Neuron (in vitro differentiated cells): Measurements from ENCODE around the gene CNGA3.
"Not testable (repeated sequence)": the region's sequence is repeated elsewhere in the genome, so short reads cannot be mapped to it uniquely, and the experiment has no call there.

Source experiments
- H2AFZ ChIP-seq: one replicate; pipeline ENCODE4 v1.6.1; 2013; ENCODE audit warnings: low read depth, mild to moderate bottlenecking, inconsistent platforms, low read length, moderate library complexity
- H3K27me3 ChIP-seq: one replicate; pipeline ENCODE4 v1.6.1; 2013; ENCODE audit warnings: low read length; ENCODE audit not compliant: insufficient read depth
- H3K36me3 ChIP-seq: one replicate; pipeline ENCODE4 v1.6.1; 2013; ENCODE audit warnings: low read length; ENCODE audit not compliant: insufficient read depth
- H3K4me1 ChIP-seq: one replicate; pipeline ENCODE4 v1.6.1; 2013; ENCODE audit warnings: low read length; ENCODE audit not compliant: insufficient read depth
- H3K4me3 ChIP-seq: 2 replicates; pipeline ENCODE4 v1.5.1; 2013; ENCODE audit warnings: mild to moderate bottlenecking, low read length, moderate library complexity
- H3K9me3 ChIP-seq: one replicate; pipeline ENCODE4 v1.6.1; 2013; ENCODE audit warnings: low read length

Gene CNGA3

DNA sequence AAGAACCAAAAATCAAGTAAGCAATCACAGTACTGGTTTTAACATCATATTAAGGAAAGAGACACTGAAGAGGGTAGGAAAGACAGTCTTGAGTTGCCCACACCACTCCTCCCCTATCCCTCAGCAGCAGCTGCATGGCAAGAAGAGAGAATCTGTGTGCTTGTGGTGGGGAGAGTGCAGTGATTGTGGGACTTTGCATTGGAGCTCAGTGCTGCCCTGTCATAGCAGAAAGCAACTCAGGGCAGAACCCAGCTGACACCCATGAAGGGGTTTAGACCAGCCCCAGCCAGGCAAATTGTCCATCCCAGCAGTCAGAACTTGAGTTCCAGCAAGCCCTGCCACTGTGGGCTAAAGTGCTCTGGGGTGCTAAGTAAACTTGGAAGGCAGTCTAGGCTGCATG lies 57.6 kb downstream of the CNGA3 start:
- no peak overlapping the region for H2AFZ ChIP-seq
- H3K27me3 ChIP-seq, result peaks cover 12% of the 10 kb centered on the region
- H3K9me3 ChIP-seq, result no peaks in the 10 kb centered on the region
- no peak overlapping the region for H3K4me3 ChIP-seq
- H3K36me3 ChIP-seq, result no peaks in the 10 kb centered on the region
- H3K4me1 ChIP-seq, result no peaks in the 10 kb centered on the region

DNA sequence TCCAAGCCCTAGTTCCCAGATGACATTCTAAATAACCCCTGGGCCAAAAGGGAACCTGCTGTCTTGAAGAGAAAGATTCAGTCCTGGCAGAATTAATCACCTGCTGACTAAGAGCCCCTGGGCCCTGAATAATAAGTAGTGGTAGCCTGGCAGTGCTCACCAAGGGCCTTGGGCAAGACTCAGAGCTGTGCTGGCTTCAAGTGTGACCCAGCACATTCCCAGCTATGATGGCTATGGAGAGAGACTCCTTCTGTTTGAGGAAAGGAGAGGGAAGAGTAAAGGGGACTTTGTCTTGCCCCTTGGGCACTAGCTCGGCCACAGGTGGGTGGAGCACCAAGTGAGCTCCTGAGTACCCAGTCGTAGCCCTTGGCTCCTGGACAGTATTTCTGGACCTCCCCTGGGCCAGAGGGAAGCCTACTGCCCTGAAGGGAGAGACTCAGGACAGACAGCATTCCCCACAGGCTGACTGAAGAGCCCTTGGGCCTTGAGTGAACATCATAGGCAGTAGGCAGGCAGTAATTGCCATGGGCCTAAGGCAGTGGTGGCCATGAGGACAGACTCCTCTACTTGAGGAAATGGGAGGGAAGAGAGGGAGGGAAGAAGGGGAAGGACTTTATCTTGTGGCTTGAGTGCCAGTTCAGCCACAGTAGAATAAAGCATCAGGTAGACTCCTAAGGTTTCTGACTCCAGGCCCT lies 58.4 kb downstream of the CNGA3 start:
- Histone ChIP-seq H2AFZ (no peak overlapping the region), H3K4me1 (no peaks in the 10 kb centered on the region), H3K27me3 (peaks cover 12% of the 10 kb centered on the region), H3K9me3 (no peaks in the 10 kb centered on the region), H3K4me3 (no peak overlapping the region), H3K36me3 (no peaks in the 10 kb centered on the region)

DNA sequence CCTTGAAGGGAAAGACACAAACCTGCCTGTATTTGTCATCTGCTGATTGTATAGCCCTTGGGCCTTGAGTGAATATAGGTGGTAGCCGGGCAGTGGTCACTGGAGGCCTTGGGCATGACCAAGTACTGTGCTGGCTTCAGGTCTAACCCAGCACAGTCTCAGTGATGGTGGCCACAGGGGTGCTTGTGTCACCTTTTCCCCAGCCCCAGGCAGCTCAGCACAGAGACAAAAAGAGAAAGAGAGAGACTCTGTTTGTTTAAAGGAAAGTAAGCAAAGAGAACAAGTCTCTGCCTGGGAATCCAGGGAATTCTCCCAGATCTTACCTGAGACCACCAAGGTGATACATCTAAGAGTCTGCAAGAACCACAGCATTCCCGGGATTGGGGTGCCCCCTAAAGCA lies 59.0 kb downstream of the CNGA3 start:
- Histone ChIP-seq H3K36me3 (no peaks in the 10 kb centered on the region), H3K9me3 (no peaks in the 10 kb centered on the region), H2AFZ (no peak overlapping the region), H3K4me3 (no peak overlapping the region), H3K27me3 (peaks cover 11% of the 10 kb centered on the region), H3K4me1 (no peaks in the 10 kb centered on the region)

DNA sequence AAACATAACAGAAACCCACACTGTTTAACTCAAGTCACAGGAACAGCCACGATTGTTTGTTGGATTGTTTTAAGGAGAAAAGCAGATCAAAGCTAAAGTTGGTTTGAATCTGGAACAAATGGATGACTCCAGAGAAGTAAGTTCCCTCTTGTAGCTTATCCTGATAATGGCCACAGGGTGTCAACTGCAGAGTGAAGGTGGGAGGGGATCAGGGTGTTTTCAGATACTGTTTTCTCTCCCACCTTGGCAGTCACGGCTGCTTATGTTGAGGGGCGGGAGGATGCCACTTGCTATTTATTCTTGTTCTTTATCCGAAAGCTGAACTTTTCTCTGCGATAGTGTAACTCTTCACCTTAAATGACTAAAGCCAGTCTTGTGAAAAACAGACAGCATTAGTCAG lies 61.9 kb downstream of the CNGA3 start:
- H3K4me1 ChIP-seq, result no peaks in the 10 kb centered on the region
- H3K27me3 ChIP-seq, result peaks cover 6% of the 10 kb centered on the region
- H2AFZ ChIP-seq, result no peak overlapping the region
- H3K36me3 ChIP-seq, result no peaks in the 10 kb centered on the region
- no peak overlapping the region for H3K4me3 ChIP-seq
- no peaks in the 10 kb centered on the region for H3K9me3 ChIP-seq

DNA sequence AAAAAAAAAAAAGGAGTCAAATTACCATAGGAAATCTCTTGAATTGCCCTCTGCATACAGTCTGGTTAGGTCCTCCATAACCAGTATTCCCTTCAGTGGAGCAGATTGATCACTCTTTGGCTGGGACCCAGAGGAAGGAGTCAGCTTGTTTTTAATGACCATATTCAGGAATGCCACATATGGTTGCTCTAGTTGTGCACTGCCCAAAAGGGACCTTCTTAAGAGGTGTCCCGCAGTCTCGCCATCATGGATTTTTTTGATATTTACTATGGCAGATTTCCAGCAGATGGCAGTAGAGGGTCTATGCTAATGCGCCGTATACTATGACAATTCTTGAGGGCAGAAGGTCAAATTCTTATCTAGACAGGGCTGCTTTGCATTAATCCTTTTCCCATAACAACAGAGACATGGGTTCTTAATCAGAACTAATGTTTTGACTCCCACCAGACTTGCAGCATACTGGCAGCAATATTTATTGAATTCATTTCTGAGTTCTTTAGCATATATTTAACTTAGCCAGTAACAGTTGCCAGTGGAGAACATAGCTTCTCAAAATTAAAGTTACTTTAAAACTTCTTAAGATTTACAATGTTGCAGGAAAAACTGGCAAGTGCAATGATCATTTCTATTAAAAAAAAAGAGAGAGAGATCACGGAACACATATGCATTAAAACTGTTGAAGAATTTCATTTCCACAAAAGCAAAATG lies 66.6 kb downstream of the CNGA3 start:
- no peaks in the 10 kb centered on the region for H3K36me3 ChIP-seq

DNA sequence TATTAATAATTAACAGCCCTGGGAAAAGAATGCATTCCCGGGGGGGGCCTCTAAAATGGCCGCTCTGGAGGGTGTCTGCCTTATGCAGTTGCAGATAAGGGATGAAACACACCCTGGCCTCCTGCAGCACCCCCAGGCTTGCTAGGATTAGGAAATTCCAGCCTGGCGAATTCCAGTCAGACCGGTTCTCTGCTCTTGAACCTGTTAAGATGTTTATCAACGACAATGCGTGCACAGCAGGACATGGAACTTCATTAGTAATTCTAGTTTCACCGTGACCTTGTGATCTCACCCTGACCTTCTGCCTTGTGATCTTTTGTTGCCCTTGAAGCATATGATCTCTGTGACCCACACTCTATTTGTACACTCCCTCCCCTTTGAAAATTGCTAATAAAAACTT lies 68.0 kb downstream of the CNGA3 start:
- not testable (repeated sequence) for H3K4me1 ChIP-seq, H2AFZ ChIP-seq, H3K9me3 ChIP-seq, H3K4me3 ChIP-seq, H3K36me3 ChIP-seq
- H3K27me3 ChIP-seq, result peaks cover 11% of the 10 kb centered on the region

More for the DNA sequence above, 66.6 kb downstream of the CNGA3 start:
- Histone ChIP-seq H3K4me3 (no peak overlapping the region), H2AFZ (no peak overlapping the region), H3K4me1 (peaks cover 8% of the 10 kb centered on the region), H3K27me3 (no peaks in the 10 kb centered on the region), H3K9me3 (no peaks in the 10 kb centered on the region)

DNA sequence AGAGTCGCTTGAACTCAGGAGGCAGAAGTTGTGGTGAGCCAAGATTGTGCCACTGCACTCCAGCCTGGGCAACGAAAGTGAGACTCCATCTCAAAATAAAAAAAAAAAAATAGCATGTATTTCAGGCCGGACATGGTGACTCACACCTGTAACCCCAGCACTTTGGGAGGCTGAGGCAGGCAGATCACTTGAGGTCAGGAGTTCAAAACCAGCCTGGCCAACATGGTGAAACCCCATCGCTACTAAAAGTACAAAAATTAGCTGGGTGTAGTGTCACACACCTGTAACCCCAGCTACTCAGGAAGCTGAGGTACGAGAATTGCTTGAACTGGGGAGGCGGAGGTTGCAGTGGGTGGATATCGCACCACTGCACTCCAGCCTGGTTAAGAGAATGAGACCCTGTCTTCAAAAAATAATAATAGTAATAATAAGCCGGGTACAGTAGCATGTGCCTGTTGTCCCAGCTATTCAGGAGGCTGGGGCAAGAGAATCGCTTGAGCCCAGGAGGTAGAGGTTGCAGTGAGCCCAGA lies 69.5 kb downstream of the CNGA3 start:
- not testable (repeated sequence) for H3K9me3 ChIP-seq, H2AFZ ChIP-seq, H3K4me1 ChIP-seq, H3K36me3 ChIP-seq, H3K4me3 ChIP-seq
- H3K27me3 ChIP-seq, result peaks cover 23% of the 10 kb centered on the region

DNA sequence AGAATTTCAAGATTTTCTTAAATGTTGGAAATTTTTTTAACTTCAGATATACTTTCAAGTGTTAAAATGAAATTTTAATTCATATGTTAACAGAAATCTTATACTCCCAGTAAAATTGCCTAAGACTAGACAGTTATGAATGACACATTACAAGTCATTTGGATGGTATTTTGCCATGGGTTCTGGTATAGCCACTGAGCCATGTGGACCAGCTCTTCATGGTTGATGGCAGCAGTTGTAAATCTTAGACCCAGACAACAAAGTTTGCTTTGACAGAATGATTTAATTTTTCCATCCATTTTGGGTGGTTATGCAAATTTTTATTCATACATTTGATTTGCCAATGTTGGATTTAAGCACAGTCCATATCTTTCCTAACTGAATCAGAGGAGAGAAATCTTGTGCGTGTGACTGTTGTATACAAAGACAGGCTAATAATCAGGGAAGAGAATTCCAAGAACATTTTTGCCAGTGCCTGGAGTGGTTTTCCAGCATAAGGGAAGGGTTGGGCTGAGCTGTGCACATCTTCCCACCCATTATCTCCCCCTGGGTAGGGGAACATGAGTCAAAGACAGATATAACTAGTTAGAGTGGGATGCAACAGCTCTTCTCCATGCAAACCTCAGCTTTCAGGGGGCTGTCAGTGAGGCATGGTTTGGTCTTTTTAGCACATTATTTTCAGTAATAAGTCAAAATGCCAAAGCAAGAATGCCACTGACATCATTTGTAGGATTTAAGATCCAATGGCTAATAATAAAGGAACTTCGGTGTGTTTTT lies 70.3 kb downstream of the CNGA3 start:
- Histone ChIP-seq H3K27me3 (peaks cover 24% of the 10 kb centered on the region), H3K4me1 (peaks cover 8% of the 10 kb centered on the region), H3K9me3 (no peaks in the 10 kb centered on the region), H2AFZ (no peak overlapping the region), H3K4me3 (no peak overlapping the region), H3K36me3 (no peaks in the 10 kb centered on the region)

DNA sequence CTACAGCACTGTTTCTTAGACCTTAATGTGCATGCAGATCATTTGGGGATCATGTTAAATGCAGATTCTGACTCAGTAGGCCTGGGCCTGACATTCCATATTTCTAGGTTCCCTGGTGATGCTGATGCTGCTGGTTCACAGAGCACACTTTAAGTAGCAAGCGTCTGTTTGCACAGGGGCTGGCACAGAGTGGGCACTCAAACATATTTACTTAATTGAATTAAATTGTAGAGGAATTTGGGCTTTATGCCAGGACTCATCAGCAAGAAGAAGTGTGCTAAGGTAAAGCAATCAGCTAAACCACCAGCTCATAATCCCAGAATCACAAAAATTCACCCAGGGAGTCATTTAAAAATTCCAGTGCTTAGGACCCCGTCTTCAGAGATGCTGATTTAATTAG lies 73.3 kb downstream of the CNGA3 start:
- Histone ChIP-seq H3K4me3 (no peak overlapping the region), H3K9me3 (no peaks in the 10 kb centered on the region)

DNA sequence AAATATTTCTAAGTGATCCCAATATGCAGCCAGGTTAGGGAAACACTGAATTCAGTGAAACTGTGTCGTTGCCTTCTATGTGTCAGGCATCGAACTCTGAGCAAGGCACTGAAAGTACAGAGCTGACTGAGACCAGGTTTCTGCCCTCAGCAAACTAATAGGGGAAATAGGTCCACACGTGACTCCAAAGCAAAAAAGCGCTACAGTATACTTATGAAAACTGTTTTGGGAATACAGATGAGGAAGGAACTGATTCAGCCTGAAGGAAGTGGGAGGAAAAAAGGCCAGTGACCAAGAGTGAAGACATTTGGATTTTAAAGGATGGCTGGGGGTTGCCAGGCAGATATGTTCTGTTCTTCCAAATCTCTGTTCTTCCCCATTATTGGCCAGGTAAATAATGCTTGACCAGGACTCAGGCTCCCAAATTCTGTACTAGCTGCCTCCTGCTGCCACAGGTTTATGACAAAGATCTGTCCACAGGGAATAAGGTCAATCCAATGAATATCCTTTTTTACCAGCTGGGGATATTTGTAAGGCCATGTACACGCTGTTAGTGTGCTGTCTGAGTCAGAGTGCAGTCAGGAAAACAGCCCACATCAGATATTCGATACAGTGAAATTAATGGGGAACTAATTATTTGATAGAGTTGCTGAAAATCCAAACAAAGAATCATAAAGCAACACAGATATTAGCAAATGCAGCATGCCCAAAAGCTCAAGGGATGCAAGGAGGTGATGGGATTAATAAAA lies 73.9 kb downstream of the CNGA3 start:
- no peak overlapping the region for H3K4me3 ChIP-seq
- H3K27me3 ChIP-seq, result peaks cover 24% of the 10 kb centered on the region
- no peaks in the 10 kb centered on the region for H3K36me3 ChIP-seq
- H3K9me3 ChIP-seq, result no peaks in the 10 kb centered on the region
- H2AFZ ChIP-seq, result no peak overlapping the region
- H3K4me1 ChIP-seq, result peaks cover 2% of the 10 kb centered on the region

More for the DNA sequence above, 73.3 kb downstream of the CNGA3 start:
- H3K4me1 ChIP-seq, result peaks cover 8% of the 10 kb centered on the region
- no peak overlapping the region for H2AFZ ChIP-seq
- no peaks in the 10 kb centered on the region for H3K36me3 ChIP-seq
- H3K27me3 ChIP-seq, result peaks cover 24% of the 10 kb centered on the region

DNA sequence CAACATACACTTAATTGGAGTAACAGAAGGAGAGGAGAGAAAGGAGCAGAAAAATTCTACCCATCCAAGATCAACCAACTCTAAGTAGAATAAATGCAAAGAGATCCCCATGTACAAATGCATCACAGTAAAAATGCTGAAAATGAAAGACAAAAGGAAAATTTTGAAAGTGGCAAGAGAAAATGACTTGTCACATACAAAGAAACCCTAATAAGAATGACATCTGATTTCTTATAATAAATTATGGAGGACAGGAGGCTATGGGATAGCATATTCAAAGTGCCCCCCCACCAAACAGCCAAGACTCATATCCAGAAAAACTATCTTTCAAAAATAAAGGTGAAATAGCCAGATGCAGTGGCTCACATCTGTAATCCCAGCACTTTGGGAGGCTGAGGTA lies 76.2 kb downstream of the CNGA3 start:
- Histone ChIP-seq H3K36me3 (no peaks in the 10 kb centered on the region), H2AFZ (no peak overlapping the region), H3K27me3 (peaks cover 24% of the 10 kb centered on the region), H3K4me1 (no peaks in the 10 kb centered on the region), H3K4me3 (no peak overlapping the region), H3K9me3 (no peaks in the 10 kb centered on the region)

DNA sequence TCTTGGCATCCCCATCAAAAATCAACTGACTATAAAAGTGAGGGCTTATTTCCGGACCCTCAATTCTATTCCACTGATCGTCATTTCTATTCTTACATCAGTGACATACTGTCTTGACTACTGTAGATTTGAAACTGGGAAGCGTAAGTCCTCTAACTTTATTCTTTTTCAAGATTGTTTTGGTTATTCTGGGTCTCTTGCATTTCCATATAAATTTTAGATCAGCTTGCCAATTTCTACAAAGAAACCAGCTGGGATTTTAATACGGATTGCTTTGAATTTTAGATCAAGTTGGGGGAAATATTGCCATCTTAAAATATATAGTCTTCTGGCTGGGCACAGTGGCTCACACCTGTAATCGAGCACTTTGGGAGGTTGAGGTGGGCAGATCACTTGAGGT lies 80.5 kb downstream of the CNGA3 start:
- no peak overlapping the region for H3K4me3 ChIP-seq
- H2AFZ ChIP-seq, result no peak overlapping the region
- no peaks in the 10 kb centered on the region for H3K9me3 ChIP-seq
- H3K4me1 ChIP-seq, result no peaks in the 10 kb centered on the region
- H3K36me3 ChIP-seq, result no peaks in the 10 kb centered on the region
- H3K27me3 ChIP-seq, result peaks cover 2% of the 10 kb centered on the region
